Measurements from ENCODE around the gene CAMK2N1. TPM values are rescaled to one million over a fixed set of nuclear protein-coding genes. Genes with fewer than 3 reads are reported as not detected.
A peak's percentile ranks its signal among the peaks of the same experiment; 100 is the strongest.

CAMK2N1 gene
- total RNA-seq, 1 experiment from 2014 or later: 51.2 TPM

- CTCF ChIA-PET: no interaction called here
- H3K27me3 ChIP-seq (ENCODE audit: low read length): peaks cover 8% of the 10 kb centered on the region; the same call in 1 of the 2 replicates
- no TSS peak for BruUV-seq (replicated peaks)
- no peak for TF ChIP-seq EZH2 (IDR thresholded peaks at IDR 0.05; ENCODE audit: low read length, unreplicated experiment)
- no peak for TF ChIP-seq EZH2phosphoT487 (IDR thresholded peaks at IDR 0.05; ENCODE audit: borderline replicate concordance, low read length)
- no peak for TF ChIP-seq CTCF (conservative IDR thresholded peaks at IDR 0.05; ENCODE audit: low read depth, low read length)
- H3K36me3 ChIP-seq (ENCODE audit: low read depth, low read length): no peaks in the 10 kb centered on the region
- no peak overlapping the region for H3K4me2 ChIP-seq (ENCODE audit: low read length)
- no peak overlapping the region for H3K27ac ChIP-seq (ENCODE audit: low read length)
- H4K20me1 ChIP-seq (ENCODE audit: low read length): no peaks in the 10 kb centered on the region
- no peaks in the 10 kb centered on the region for H3F3A ChIP-seq (ENCODE audit: low read length, unreplicated experiment)
- H3K79me2 ChIP-seq (ENCODE audit: low read length): no peaks in the 10 kb centered on the region
- H3K9me3 ChIP-seq (ENCODE audit: low read length): no peaks in the 10 kb centered on the region
- intact Hi-C loops (cut with micrococcal nuclease): no loop called here
- DNase-seq: no peak
- H3K4me3 ChIP-seq (ENCODE audit: low read length): no peak overlapping the region
- no peaks in the 10 kb centered on the region for H3K4me1 ChIP-seq (ENCODE audit: insufficient read depth, low read length)
- no peak overlapping the region for H3K9ac ChIP-seq (ENCODE audit: low read length)
- no peak for ATAC-seq
- POLR2A ChIA-PET (ENCODE audit: unreplicated experiment): no interaction called here
- no peak overlapping the region for H2AFZ ChIP-seq (ENCODE audit: low read length)
- H3K9me2 ChIP-seq (replicated peaks; ENCODE audit: low read length): no peaks in the 10 kb centered on the region
These were observed 27.3 kb downstream of the CAMK2N1 start for GRCh38 chr1:20458717-20459116.

GRCh38 chr1:20454004-20454403, 32.0 kb downstream of the CAMK2N1 start:
- no peaks in the 10 kb centered on the region for H4K20me1 ChIP-seq (ENCODE audit: low read length)
- H3K4me2 ChIP-seq (ENCODE audit: low read length): no peak overlapping the region
- no peak for DNase-seq
- H3K27ac ChIP-seq (ENCODE audit: low read length): no peak overlapping the region
- TF ChIP-seq EZH2 (IDR thresholded peaks at IDR 0.05; ENCODE audit: low read length, unreplicated experiment): no peak
- no TSS peak for BruUV-seq (replicated peaks)
- no peaks in the 10 kb centered on the region for H3F3A ChIP-seq (ENCODE audit: low read length, unreplicated experiment)
- no peaks in the 10 kb centered on the region for H3K4me1 ChIP-seq (ENCODE audit: insufficient read depth, low read length)
- no peak overlapping the region for H2AFZ ChIP-seq (ENCODE audit: low read length)
- no peaks in the 10 kb centered on the region for H3K9me3 ChIP-seq (ENCODE audit: low read length)
- H3K9ac ChIP-seq (ENCODE audit: low read length): no peak overlapping the region
- H3K79me2 ChIP-seq (ENCODE audit: low read length): no peaks in the 10 kb centered on the region
- intact Hi-C loops (cut with micrococcal nuclease): no loop called here
- ATAC-seq: no peak
- no peak overlapping the region for H3K4me3 ChIP-seq (ENCODE audit: low read length)
- H3K36me3 ChIP-seq (ENCODE audit: low read depth, low read length): no peaks in the 10 kb centered on the region
- no peaks in the 10 kb centered on the region for H3K27me3 ChIP-seq (ENCODE audit: low read length)
- ChIA-PET CTCF (no interaction called here), POLR2A (ENCODE audit: unreplicated experiment) (no interaction called here)
- no peaks in the 10 kb centered on the region for H3K9me2 ChIP-seq (replicated peaks; ENCODE audit: low read length)

- no peaks in the 10 kb centered on the region for H4K20me1 ChIP-seq (ENCODE audit: low read length)
- ChIA-PET POLR2A (ENCODE audit: unreplicated experiment) (no interaction called here), CTCF (no interaction called here)
- H3K36me3 ChIP-seq (ENCODE audit: low read depth, low read length): no peaks in the 10 kb centered on the region
- no peaks in the 10 kb centered on the region for H3K9me2 ChIP-seq (replicated peaks; ENCODE audit: low read length)
- DNase-seq (peak; percentile 59), ATAC-seq (no peak; the same call in 1 of the 2 replicates)
- intact Hi-C loops (cut with micrococcal nuclease): no loop called here
- no peaks in the 10 kb centered on the region for H3F3A ChIP-seq (ENCODE audit: low read length, unreplicated experiment)
- no TSS peak for BruUV-seq (replicated peaks)
- no peak overlapping the region for H3K27ac ChIP-seq (ENCODE audit: low read length)
- no peak overlapping the region for H3K4me3 ChIP-seq (ENCODE audit: low read length)
- H3K27me3 ChIP-seq (ENCODE audit: low read length): no peaks in the 10 kb centered on the region
- H2AFZ ChIP-seq (ENCODE audit: low read length): no peak overlapping the region
- no peak for TF ChIP-seq CTCF (conservative IDR thresholded peaks at IDR 0.05; ENCODE audit: low read depth, low read length)
- H3K4me1 ChIP-seq (ENCODE audit: insufficient read depth, low read length): peaks cover 6% of the 10 kb centered on the region
- H3K4me2 ChIP-seq (ENCODE audit: low read length): no peak overlapping the region
- H3K9ac ChIP-seq (ENCODE audit: low read length): no peak overlapping the region
- H3K9me3 ChIP-seq (ENCODE audit: low read length): no peaks in the 10 kb centered on the region
- H3K79me2 ChIP-seq (ENCODE audit: low read length): no peaks in the 10 kb centered on the region
These were observed 36.2 kb downstream of the CAMK2N1 start for GRCh38 chr1:20449735-20450311.
